Thymus (tissue), 11 donors: Measurements from ENCODE around the gene LNP1. TPM values are rescaled to one million over a fixed set of nuclear protein-coding genes. Genes with fewer than 3 reads are reported as not detected.
"Not testable (repeated sequence)": the region's sequence is repeated elsewhere in the genome, so short reads cannot be mapped to it uniquely, and the experiment has no call there.

Source experiments
- DNase-seq, 9 donors: peaks; one replicate each; pipeline ENCODE4 v3.0.0-alpha.2; 2013; ENCODE audit warnings: low spot score in 9 of 9, low read depth in 6 of 9, missing footprints in 1 of 9
- H3K27ac ChIP-seq, 2 donors: one replicate each; pipeline ENCODE4 v1.5.1; 2013; ENCODE audit warnings: control low read depth in 1 of 2, low read depth in 1 of 2, low read length in 1 of 2, mild to moderate bottlenecking in 1 of 2, moderate library complexity in 1 of 2
- H3K27me3 ChIP-seq, 2 donors: one replicate each; pipeline ENCODE4 v1.5.1; 2013; ENCODE audit warnings: low read length in 1 of 2; ENCODE audit not compliant: control insufficient read depth in 2 of 2, insufficient read depth in 1 of 2
- H3K36me3 ChIP-seq, 2 donors: one replicate each; pipeline ENCODE4 v1.5.1; 2013; ENCODE audit warnings: low read length in 1 of 2, mild to moderate bottlenecking in 1 of 2, moderate library complexity in 1 of 2; ENCODE audit not compliant: control insufficient read depth in 2 of 2, insufficient read depth in 2 of 2
- H3K4me1 ChIP-seq, 2 donors: one replicate each; pipeline ENCODE4 v1.5.1; 2013; ENCODE audit warnings: low read length in 2 of 2; ENCODE audit not compliant: control insufficient read depth in 2 of 2, insufficient read depth in 2 of 2
- H3K4me3 ChIP-seq, 2 donors: one replicate each; pipeline ENCODE4 v1.5.1; 2013; ENCODE audit warnings: low read length in 2 of 2, control low read depth in 1 of 2, mild to moderate bottlenecking in 1 of 2
- H3K9me3 ChIP-seq, 2 donors: one replicate each; pipeline ENCODE4 v1.5.1; 2013; ENCODE audit warnings: low read length in 1 of 2, mild to moderate bottlenecking in 1 of 2; ENCODE audit not compliant: control insufficient read depth in 2 of 2, insufficient read depth in 1 of 2
- WGBS: extraction: QIAGEN DNeasy Blood & Tissue Kit; methylation state at CpG from one replicate; pipeline ENCODE4 v1.1.7; 2013; 5-methylcytosine and 5-hydroxymethylcytosine counted together
- polyA plus RNA-seq: library from polyadenylated mRNA; stranded (reverse); fragments of 200-250 nt; gene quantifications from one replicate; pipeline ENCODE4 v1.2.3, GENCODE V29; 2013
- total RNA-seq: library from RNA; stranded (reverse); fragments of 120-200 nt; gene quantifications from one replicate; pipeline ENCODE4 v1.2.4, GENCODE V29; 2013
- donor health status: healthy.

The LNP1 gene
- total and polyA plus RNA-seq, 2 donors, result 1.6 to 1.7 TPM

DNA sequence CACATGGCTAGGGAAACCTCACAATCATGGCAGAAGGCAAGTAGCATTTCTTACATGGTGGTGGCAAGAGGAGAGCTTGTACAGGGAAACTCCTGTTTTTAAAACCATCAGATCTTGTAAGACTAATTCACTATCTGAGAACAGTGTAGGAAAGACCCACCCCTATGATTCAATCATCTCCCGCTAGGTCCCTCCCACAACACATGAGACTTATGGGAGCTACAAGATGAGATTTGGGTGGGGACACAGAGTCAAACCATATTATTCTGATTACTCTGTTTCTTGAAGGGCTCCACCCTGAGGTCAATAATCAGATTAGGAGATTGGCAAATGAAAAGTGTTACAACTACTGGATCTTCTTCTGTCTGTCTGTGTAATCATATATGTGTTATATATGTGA is 69.6 kb downstream of the LNP1 start:
- H3K27ac ChIP-seq, result no peak overlapping the region
- no peaks in the 10 kb centered on the region for H3K27me3 ChIP-seq
- no peaks in the 10 kb centered on the region for H3K36me3 ChIP-seq
- H3K4me3 ChIP-seq, result no peak overlapping the region
- WGBS, result 99% methylated on average over 1 of the region's 1 CpG
- H3K9me3 ChIP-seq, result peaks cover 0 to 8% of the 10 kb centered on the region in 2 donors
- no peak for DNase-seq
- H3K4me1 ChIP-seq, result no peaks in the 10 kb centered on the region

DNA sequence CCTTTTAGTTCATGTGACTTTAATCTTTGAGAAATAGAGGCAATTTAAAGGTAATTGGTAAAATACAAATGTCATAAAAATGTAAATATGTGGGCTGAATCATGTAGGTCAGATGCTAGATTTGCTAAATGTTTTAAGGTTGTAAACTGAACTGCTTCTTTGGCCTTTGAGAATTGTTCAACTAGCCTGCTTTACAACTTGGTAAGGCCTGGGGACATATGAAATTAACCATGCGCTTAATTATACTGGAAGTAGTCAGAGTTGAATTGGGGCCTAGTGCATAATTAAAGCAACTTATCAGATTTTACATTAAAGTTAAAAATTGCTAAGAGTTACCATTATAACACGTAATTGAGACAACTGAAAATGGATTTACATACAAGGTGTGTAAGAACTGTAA is 70.1 kb downstream of the LNP1 start:
- Histone ChIP-seq H3K27me3 (no peaks in the 10 kb centered on the region), H3K9me3 (peaks cover 0 to 8% of the 10 kb centered on the region in 2 donors), H3K4me1 (no peaks in the 10 kb centered on the region), H3K36me3 (no peaks in the 10 kb centered on the region), H3K4me3 (no peak overlapping the region), H3K27ac (no peak overlapping the region)
- WGBS, result 92% methylated on average over 2 of the region's 2 CpGs
- DNase-seq, result no peak

DNA sequence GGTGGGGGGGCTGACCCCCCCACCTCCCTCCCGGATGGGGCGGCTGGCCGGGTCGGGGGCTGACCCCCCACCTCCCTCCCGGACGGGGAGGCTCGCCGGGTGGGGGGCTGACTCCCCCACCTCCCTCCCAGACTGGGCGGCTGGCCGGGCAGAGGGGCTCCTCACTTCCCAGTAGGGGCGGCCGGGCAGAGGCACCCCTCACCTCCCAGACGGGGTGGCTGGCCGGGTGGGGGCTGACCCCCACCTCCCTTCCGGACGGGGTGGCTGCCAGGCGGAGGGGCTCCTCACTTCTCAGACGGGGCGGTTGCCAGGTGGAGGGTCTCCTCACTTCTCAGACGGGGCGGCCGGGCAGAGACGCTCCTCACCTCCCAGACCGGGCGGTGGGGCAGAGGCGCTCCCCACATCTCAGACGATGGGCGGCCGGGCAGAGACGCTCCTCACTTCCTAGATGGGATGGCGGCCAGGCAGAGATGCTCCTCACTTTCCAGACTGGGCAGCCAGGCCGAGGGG is 76.6 kb downstream of the LNP1 start:
- DNase-seq, H3K4me3 ChIP-seq, H3K9me3 ChIP-seq, H3K27me3 ChIP-seq, H3K4me1 ChIP-seq, H3K36me3 ChIP-seq, H3K27ac ChIP-seq: not testable (repeated sequence)
- 97% methylated on average over 32 of the region's 32 CpGs for WGBS

DNA sequence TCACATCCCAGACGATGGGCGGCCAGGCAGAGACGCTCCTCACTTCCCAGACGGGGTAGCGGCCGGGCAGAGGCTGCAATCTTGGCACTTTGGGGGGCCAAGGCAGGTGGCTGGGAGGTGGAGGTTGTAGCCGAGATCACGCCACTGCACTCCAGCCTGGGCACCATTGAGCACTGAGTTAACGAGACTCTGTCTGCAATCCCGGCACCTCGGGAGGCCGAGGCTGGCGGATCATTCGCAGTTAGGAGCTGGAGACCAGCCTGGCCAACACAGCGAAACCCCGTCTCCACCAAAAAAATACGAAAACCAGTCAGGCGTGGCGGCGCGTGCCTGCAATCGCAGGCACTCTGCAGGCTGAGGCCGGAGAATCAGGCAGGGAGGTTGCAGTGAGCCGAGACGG is 77.2 kb downstream of the LNP1 start:
- not testable (repeated sequence) for H3K27ac ChIP-seq, H3K36me3 ChIP-seq, H3K4me3 ChIP-seq, H3K4me1 ChIP-seq, H3K9me3 ChIP-seq, H3K27me3 ChIP-seq, DNase-seq
- 93% methylated on average over 25 of the region's 25 CpGs for WGBS

DNA sequence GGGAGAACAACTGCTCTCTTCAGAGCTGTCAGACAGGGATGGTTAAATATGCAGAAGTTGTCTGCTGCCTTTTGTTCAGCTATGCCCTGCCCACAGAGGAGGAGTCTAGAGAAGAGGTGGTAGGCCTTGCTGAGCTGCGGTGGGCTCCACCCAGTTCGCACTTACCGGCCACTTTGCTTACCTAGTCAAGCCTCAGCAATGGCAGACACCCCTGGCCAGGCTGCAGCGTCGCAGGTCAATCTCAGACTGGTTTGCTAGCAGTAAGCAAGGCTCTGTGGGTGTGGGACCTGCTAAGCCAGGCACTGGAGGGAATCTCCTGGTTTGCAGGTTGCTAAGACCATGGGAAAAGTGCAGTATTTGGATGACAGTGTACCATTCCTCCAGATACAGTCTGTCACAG is 78.7 kb downstream of the LNP1 start:
- Histone ChIP-seq H3K36me3 (no peaks in the 10 kb centered on the region), H3K4me1 (no peaks in the 10 kb centered on the region), H3K27me3 (no peaks in the 10 kb centered on the region), H3K9me3 (no peaks in the 10 kb centered on the region), H3K27ac (no peak overlapping the region), H3K4me3 (no peak overlapping the region)
- 86% methylated on average over 5 of the region's 5 CpGs for WGBS
- DNase-seq, result no peak

DNA sequence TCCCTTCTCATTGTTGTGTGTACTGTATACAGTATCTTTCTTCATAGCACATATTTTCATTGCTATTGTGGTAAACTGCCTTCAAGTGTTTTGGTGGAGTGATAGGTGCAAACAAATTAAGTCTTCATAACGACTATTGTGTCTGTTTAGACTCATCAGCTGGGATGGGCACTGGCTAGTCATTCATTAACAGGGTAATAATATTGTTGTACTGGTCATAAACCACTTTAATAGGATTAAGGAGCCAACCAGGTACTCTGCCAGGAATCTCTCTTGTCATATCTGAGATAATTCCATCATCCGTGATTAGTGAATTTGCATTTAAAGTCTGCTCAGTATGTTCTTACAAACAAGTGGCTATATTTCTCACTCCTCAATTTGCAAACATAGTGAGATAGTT is 80.8 kb downstream of the LNP1 start:
- Histone ChIP-seq H3K27me3 (no peaks in the 10 kb centered on the region), H3K4me1 (no peaks in the 10 kb centered on the region), H3K9me3 (no peaks in the 10 kb centered on the region), H3K36me3 (no peaks in the 10 kb centered on the region), H3K4me3 (no peak overlapping the region), H3K27ac (no peak overlapping the region)
- no peak for DNase-seq
- 95% methylated on average over 2 of the region's 2 CpGs for WGBS

DNA sequence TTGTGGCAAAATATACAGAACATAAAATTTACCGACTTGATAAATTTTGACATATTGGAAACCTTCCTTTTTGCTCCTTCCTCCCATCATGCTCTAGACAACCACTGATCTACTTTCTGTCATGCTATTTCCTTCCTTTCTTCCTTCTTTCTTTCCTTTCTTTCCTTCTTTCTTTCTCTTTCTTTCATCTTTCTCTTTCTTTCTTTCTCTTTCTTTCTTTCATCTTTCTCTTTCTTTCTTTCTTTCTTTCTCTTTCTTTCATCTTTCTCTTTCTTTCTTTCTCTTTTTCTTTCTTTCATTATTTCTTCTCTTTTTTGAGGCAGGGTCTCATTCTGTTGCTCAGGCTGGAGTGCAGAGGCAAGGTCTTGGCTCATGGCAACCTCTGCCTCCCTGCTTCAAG is 82.2 kb downstream of the LNP1 start:
- Histone ChIP-seq H3K4me1 (no peaks in the 10 kb centered on the region), H3K27ac (no peak overlapping the region), H3K36me3 (no peaks in the 10 kb centered on the region), H3K9me3 (no peaks in the 10 kb centered on the region), H3K4me3 (no peak overlapping the region), H3K27me3 (no peaks in the 10 kb centered on the region)
- no peak for DNase-seq
- 95% methylated on average over 1 of the region's 1 CpG for WGBS

DNA sequence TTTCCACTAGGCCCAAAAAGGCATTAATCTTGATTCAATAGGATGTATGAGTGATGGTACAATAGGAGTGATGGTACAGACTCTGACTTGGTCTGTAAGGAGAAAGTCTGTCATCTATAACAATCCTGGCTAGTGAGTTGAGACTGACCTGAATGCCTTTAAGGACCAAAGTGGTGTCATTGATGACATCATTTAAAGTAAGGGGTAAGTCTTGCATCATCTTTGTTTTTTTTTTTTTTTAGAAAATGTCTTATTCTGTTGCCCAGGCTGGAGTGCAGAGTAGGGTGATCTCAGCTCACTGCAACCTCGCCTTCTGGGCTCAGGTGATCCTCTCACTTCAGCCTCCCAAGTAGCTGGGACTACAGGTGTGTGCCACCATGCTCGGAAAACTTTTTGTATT is 85.5 kb downstream of the LNP1 start:
- WGBS, result 92% methylated on average over 2 of the region's 2 CpGs
- peaks cover 0 to under 1% of the 10 kb centered on the region in 2 donors for H3K27me3 ChIP-seq
- no peak overlapping the region for H3K4me3 ChIP-seq
- H3K27ac ChIP-seq, result no peak overlapping the region
- peaks cover 0 to under 1% of the 10 kb centered on the region in 2 donors for H3K4me1 ChIP-seq
- no peak for DNase-seq
- H3K9me3 ChIP-seq, result no peaks in the 10 kb centered on the region
- no peaks in the 10 kb centered on the region for H3K36me3 ChIP-seq

DNA sequence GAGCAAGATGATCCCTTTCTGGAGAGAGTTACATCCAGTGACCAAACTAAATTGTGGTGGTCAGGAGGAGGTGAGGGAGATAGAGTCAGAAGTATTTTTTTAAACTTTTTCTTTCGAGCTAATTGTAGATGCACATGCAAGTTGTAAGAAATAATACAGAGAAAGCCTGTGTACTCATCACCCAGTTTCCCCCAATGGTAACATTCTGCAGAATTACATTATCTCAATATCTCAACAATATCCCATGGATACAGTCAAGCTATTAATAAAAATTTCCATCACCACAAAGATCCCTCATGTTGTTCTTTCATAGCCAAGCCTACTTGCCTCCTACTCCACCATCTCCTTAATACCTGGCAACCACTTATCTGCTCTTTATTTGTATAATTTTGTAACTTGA is 87.8 kb downstream of the LNP1 start:
- peaks cover 3 to 8% of the 10 kb centered on the region in 2 donors for H3K27me3 ChIP-seq
- H3K4me3 ChIP-seq, result no peak overlapping the region
- no peak overlapping the region for H3K27ac ChIP-seq
- no peak for DNase-seq
- 92% methylated on average over 1 of the region's 1 CpG for WGBS
- peaks cover 0 to 4% of the 10 kb centered on the region in 2 donors for H3K4me1 ChIP-seq
- H3K36me3 ChIP-seq, result no peaks in the 10 kb centered on the region
- no peaks in the 10 kb centered on the region for H3K9me3 ChIP-seq
